Right lobe of liver (tissue), 6 donors: ENCODE measurements around the gene ZBTB16. TPM values are rescaled to one million over a fixed set of nuclear protein-coding genes. Genes with fewer than 3 reads are reported as not detected.

Source experiments
- ATAC-seq, 4 donors: fragments of 200-7000 bp; cut with Tn5 transposase; one replicate each; pipeline ENCODE4 v1.9.1; 2020; ENCODE audit warnings: mild to moderate bottlenecking in 4 of 4, moderate library complexity in 4 of 4
- DNase-seq, 3 donors: peaks; one replicate each; pipeline ENCODE4 v3.0.0-alpha.2; 2020
- H3K27ac ChIP-seq, 3 donors: fragments of 200-600 bp; one replicate each; pipeline ENCODE4 v1.8.0; 2022
- H3K27me3 ChIP-seq, 2 donors: fragments of 200-600 bp; one replicate each; pipeline ENCODE4 v1.8.0; 2022
- H3K36me3 ChIP-seq, 4 donors: fragments of 200-600 bp; sonication (generic) in 1 of 4; one replicate each; pipeline versions ENCODE4 v1.5.1 to v1.8.0; 2017 to 2022; ENCODE audit warnings: control low read depth in 1 of 4
- H3K4me1 ChIP-seq, 4 donors: fragments of 200-600 bp; sonication (generic) in 1 of 4; one replicate each; pipeline versions ENCODE4 v1.5.1 to v1.8.0; 2017 to 2022; ENCODE audit warnings: control low read depth in 1 of 4
- H3K4me3 ChIP-seq, 3 donors: fragments of 200-600 bp; one replicate each; pipeline ENCODE4 v1.8.0; 2022
- H3K9me3 ChIP-seq, 4 donors: fragments of 200-600 bp; sonication (generic) in 1 of 4; one replicate each; pipeline versions ENCODE4 v1.5.1 to v1.8.0; 2017 to 2022; ENCODE audit warnings: control low read depth in 1 of 4
- CTCF ChIP-seq, 4 donors: fragments of 200-600 bp in 3 of 4; fragments of 450-650 bp in 1 of 4; IDR thresholded peaks; one replicate each; pipeline versions ENCODE4 v1.5.1 to v1.8.0; 2016 to 2022; ENCODE audit warnings: antibody characterized with exemption in 4 of 4, mild to moderate bottlenecking in 2 of 4
- POLR2A ChIP-seq: fragments of 450-650 bp; IDR thresholded peaks from one replicate; pipeline ENCODE4 v1.6.1; 2017; ENCODE audit warnings: antibody characterized with exemption, mild to moderate bottlenecking
- WGBS: methylation state at CpG from one replicate; pipeline ENCODE4 v1.1.6; 2018; ENCODE audit warnings: low coverage, low lambda C conversion rate; ENCODE audit not compliant: insufficient coverage; ENCODE audit errors: missing lambda C conversion rate; 5-methylcytosine and 5-hydroxymethylcytosine counted together
- intact Hi-C, 2 donors: fragments of 100-400 bp; cut with DNase I; formaldehyde crosslinking; loops; one replicate each; pipeline versions ENCODE4 v1.11.2 to v1.14.1; 2022
- total RNA-seq, 6 experiments: library from RNA; depleted of rRNA in 2 of 6; stranded (reverse); fragments of >200 nt in 2 of 6; fragmentation: NEBNext Ultra II Directional in 3 of 6; extraction: Animal tissue kit (Norgen Biotek cat#: 25700) in 3 of 6; gene quantifications; one replicate each; pipeline versions ENCODE4 v1.1.0 to v1.2.4, GENCODE V29; 2016 to 2023
- donor health status: DM: no; HTN: yes; CAD: no.
- donor health status: DM: no; HTN: no; CAD: no.
- donor health status: DM: no; HTN: no; CAD: no.
- donor health status: DM: no; HTN: yes; CAD: no.
- donor health status: DM: no; HTN: yes; CAD: no.

ZBTB16 gene
- total RNA-seq, 6 experiments from 2014 or later, result 13.1 to 205 (median 52.2) TPM

GRCh38 chr11:114131461-114131864 lies 72.0 kb downstream of the ZBTB16 start:
- Histone ChIP-seq H3K36me3 (peaks cover 0 to 10% (median 5%) of the 10 kb centered on the region in 4 donors), H3K27ac (peak overlapping the region; percentile 20 to 61 (median 27)), H3K4me3 (no peak overlapping the region), H3K4me1 (peaks cover 0 to 90% (median 45%) of the 10 kb centered on the region in 4 donors), H3K9me3 (no peaks in the 10 kb centered on the region), H3K27me3 (no peaks in the 10 kb centered on the region)
- intact Hi-C loops, result no loop called here
- ATAC-seq, result peak in 1 of 4 donors; percentile 3
- WGBS, result 19% methylated on average over 8 of the region's 8 CpGs
- DNase-seq, result no peak
- TF ChIP-seq POLR2A, result no peak
- TF ChIP-seq CTCF (IDR thresholded peaks at IDR 0.05), result no peak

- H3K9me3 ChIP-seq, result no peaks in the 10 kb centered on the region
- intact Hi-C loops, result no loop called here
- peaks cover 0 to 3% (median 1%) of the 10 kb centered on the region in 4 donors for H3K36me3 ChIP-seq
- peaks cover 0 to 94% (median 48%) of the 10 kb centered on the region in 4 donors for H3K4me1 ChIP-seq
- H3K4me3 ChIP-seq, result no peak overlapping the region
- H3K27ac ChIP-seq, result peak overlapping the region; percentile 38 to 61 (median 47)
- DNase-seq (no peak), ATAC-seq (peak in 1 of 4 donors; percentile 15)
- TF ChIP-seq POLR2A (no peak), CTCF (IDR thresholded peaks at IDR 0.05) (no peak)
- 51% methylated on average over 5 of the region's 9 CpGs for WGBS
- H3K27me3 ChIP-seq, result no peaks in the 10 kb centered on the region
Measured at GRCh38 chr11:114132417-114132816, 72.9 kb downstream of the ZBTB16 start.

GRCh38 chr11:114132944-114133394 lies 73.5 kb downstream of the ZBTB16 start:
- intact Hi-C loops, result no loop called here
- TF ChIP-seq CTCF (IDR thresholded peaks at IDR 0.05) (no peak), POLR2A (no peak)
- 85% methylated on average over 3 of the region's 6 CpGs for WGBS
- Histone ChIP-seq H3K9me3 (no peaks in the 10 kb centered on the region), H3K36me3 (peaks cover 0 to 6% (median 0%) of the 10 kb centered on the region in 4 donors), H3K4me3 (no peak overlapping the region), H3K27me3 (no peaks in the 10 kb centered on the region), H3K27ac (peak overlapping the region; percentile 38 to 61 (median 47)), H3K4me1 (peaks cover 0 to 94% (median 45%) of the 10 kb centered on the region in 4 donors)
- DNase-seq (no peak), ATAC-seq (peak in 1 of 4 donors; percentile 1)

- Histone ChIP-seq H3K27me3 (no peaks in the 10 kb centered on the region), H3K36me3 (peaks cover 0 to 6% (median under 1%) of the 10 kb centered on the region in 4 donors), H3K4me1 (peaks cover 0 to 94% (median 41%) of the 10 kb centered on the region in 4 donors), H3K27ac (peak overlapping the region; percentile 38 to 61 (median 47)), H3K9me3 (no peaks in the 10 kb centered on the region), H3K4me3 (no peak overlapping the region)
- TF ChIP-seq CTCF (IDR thresholded peaks at IDR 0.05), result peak in 2 of 4 donors; percentile 4 to 15
- TF ChIP-seq POLR2A, result no peak
- DNase-seq, result no peak
- peak; percentile 44 to 77 (median 70) for ATAC-seq
- intact Hi-C loops, result no loop called here
- WGBS, result 29% methylated on average over 2 of the region's 9 CpGs
Measured at GRCh38 chr11:114133548-114134329, 74.2 kb downstream of the ZBTB16 start.
